HG03097 (cell line): ENCODE data around the gene SETDB1.

Source experiments
- ATAC-seq: cut with Tn5 transposase; IDR thresholded peaks from one replicate; pipeline ENCODE4 v1.9.1; 2021; ENCODE audit not compliant: unreplicated experiment, low FRiP score

The SETDB1 gene

GRCh38 chr1:150973836-150974579 is 47.8 kb downstream of the SETDB1 start:
- ATAC-seq, result peak; percentile 28

- ATAC-seq, result peak; percentile 43
Observed at GRCh38 chr1:150974580-150975478, 48.7 kb downstream of the SETDB1 start, which contains the start of gene CERS2. CERS2 (minus strand) TSS chr1:150974835; CDS start chr1:150969090, 5,745 bp downstream.

DNA sequence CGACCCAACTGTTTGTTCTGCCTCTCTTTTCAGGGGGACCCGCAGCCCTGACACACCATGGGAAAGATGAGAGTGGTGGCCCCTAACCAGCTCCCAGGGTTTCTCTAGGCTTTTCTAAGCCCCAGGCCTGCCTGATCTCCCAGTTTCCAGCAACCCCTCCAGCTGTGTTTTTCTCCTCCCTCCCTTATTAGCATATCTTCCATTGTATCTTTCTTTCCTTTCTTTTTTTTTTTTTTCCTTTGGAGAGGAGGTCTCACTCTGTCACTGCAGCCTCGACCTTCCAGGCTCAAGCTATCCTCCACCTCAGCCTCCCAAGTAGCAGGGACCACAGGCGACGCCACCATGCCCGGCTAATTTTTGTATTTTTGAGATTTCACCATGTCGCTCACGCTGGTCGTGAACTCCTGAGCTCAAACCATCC is 50.2 kb downstream of the SETDB1 start:
- ATAC-seq, result no peak

GRCh38 chr1:150976879-150977694 is 50.9 kb downstream of the SETDB1 start:
- no peak for ATAC-seq

DNA sequence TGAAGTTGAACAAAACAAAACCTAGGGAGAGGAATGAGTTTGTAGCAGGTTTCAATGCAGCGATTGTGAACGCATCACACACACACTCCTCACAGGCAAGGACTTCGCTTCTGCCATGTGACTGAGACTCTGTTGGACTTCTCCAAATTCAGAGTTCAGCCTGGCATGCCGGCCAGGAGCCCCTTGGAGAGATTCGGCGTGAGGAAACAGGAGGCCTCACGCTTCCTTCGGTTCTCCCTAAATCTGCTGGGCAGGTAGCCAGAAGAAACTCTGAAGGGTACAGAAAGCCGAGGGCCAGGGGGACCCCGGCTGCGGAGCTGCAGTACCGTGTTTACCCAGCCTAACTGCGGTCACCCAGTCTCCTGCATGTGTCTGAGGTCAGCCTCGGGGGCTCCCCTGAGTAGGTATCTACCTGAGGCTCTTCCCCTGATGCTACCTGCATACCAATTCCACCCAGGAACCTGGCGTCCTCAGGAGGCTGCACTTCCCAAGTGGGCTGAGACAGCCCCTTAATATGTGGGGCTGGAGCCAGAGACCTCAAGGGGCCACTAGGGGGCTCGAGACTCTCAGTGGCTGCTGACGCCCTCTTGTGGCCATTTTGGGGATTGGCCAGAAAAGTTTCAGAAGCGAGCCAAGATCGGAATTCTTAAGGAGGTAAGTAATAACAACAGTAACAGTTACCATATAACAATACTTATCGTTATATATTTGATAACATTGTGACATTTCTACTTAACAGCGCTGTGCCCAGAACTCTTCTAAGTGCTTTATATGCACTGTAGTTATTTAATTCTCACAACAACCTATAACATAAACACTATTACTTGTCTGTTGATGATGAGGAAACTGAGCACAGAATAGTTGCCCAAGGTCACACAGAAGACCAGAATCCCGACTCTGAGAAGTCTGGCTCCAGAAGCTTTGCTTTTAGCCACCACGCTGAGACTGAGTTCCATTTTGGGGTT is 53.2 kb downstream of the SETDB1 start:
- peak; percentile 40 for ATAC-seq

- ATAC-seq, result no peak
Observed at GRCh38 chr1:150981177-150981804, 55.1 kb downstream of the SETDB1 start.

GRCh38 chr1:150981805-150982712 is 55.9 kb downstream of the SETDB1 start, which contains the start of gene ANXA9:
ANXA9 (plus strand) TSS chr1:150982292; CDS start chr1:150983106, 814 bp downstream.
- ATAC-seq, result no peak

DNA sequence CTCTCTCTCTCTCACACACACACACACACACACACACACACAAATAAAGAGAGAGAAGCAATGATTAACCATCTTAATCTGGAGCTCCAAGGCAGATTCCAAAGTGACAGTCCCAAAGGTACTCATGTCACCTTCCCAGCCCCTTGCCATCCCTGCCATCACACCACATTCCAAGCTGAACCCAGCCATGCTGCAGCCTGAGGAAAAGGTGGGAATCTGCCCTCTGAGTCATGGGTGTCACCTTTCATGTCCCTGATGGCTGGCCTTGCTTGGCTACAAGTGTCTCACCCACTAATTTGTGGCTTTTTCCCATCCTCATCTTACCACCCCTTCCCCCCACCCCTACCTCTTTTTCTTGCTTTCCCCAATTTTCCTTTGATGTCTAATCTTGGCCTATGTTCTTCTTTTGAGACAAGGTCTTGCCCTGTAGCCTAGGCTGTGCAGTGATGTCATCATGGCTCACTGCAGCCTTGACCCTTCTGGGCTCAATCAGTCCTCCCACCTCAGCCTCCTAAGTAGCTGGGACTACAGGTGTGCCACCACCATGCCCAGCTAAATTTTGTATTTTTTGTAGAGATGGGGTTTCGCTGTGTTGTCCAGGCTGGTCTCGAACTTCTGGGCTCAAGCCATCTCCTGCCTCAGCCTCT is 59.1 kb downstream of the SETDB1 start:
- ATAC-seq, result no peak

DNA sequence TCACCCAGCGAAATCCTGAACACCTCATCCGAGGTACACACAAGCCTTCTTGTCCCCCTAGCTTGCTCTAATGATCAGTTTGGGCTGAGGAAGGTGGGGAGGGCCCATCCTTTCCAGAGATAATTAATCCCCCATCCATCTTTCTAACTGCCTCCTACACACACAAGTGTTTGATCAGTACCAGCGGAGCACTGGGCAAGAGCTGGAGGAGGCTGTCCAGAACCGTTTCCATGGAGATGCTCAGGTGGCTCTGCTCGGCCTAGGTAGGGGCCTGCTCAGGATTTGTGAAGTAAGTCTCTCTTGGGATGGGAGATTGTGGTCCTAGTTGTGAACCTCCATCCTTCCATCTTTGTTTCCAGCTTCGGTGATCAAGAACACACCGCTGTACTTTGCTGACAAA is 61.8 kb downstream of the SETDB1 start:
- no peak for ATAC-seq

GRCh38 chr1:150992626-150993025 is 66.5 kb downstream of the SETDB1 start:
- ATAC-seq, result no peak

GRCh38 chr1:150994248-150994647 is 68.1 kb downstream of the SETDB1 start:
- ATAC-seq, result no peak

DNA sequence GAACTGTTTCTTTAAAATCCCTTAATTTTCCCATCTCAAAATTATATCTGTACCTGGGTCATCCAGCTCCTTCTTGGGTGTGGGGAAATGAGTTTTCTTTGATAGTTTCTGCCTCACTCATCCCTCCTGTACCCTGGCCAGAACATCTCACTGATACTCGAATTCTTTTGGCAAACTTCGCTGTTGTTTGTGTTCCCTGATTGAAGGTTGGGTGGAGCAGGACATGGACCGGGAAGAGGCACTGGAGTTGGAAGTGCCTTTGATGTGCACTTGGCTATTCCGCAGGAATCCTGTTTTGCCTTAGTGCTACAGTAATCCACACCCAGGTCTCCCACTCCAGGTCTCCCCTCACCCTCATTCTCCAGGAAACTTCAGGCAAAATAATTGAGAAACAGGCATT is 69.3 kb downstream of the SETDB1 start:
- no peak for ATAC-seq

DNA sequence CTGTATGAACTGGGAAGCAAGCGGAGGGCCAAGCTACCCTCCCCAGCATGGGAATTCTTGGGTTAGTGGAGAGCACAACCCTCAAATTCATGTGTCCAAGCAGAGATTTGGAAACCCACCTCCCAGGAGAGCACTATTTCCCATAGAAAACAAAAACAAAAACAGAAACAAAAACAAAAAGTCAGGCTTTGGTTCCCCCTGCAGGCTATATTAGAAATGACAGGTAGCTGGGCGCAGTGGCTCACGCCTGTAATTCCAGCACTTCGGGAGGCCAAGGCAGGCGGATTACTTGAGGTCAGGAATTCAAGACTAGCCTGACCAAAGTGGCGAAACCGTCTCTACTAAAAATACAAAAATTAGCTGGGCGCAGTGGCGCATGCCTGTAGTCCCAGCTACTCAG is 69.7 kb downstream of the SETDB1 start:
- no peak for ATAC-seq

GRCh38 chr1:150997126-150997872 is 71.1 kb downstream of the SETDB1 start:
- no peak for ATAC-seq

DNA sequence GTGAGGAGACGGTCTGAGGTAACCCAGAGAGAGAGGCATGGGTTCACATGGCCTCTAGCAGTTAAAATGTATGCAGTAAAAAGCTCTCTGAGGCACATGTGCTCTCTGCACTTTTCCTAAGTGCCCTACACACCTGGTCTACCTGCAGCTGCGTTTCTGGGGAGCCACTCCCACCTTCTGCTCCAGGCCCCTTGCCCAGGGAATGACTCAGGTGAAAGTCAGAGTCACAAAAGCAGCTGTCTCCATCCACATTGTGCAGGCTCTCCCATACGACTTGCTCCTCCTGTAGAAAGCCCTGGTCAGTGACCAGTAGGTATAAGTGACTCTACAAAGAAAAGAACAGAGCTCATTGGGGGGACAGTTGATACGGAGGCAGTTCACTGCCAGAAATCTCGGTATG is 71.8 kb downstream of the SETDB1 start:
- ATAC-seq, result no peak

DNA sequence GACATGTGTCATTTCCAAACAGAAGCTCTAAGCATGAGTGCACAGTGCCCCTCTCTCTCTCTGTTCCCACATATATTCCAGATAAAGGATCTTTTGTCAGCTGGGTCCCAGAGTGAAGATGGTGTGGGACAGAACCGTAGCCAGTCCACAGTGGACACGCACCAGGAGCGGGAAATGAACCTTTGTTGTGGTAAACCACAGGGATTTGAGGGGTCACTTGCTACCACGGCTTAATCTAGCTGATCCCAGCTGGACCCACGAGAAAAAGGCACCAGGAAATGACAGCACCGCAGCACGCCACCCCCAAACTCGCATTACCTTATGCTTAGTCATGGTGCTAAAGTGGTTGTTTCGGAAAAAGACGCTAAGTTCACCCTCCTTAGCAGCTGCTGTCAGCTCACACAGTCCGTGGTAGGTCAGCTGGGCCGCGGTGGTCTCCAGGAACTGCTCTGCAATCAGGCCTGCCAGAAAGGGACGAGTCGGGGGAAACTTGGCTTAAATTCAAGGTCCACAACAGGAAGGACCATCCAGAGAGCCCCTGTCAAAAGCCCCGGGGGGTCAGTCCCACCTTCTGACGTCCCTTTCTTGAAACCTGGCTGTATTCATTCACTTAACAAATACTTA is 73.0 kb downstream of the SETDB1 start:
- no peak for ATAC-seq
